NCI-H1105 (cell line): ENCODE results near the gene CEACAM20.
"Not testable (repeated sequence)": the region's sequence is repeated elsewhere in the genome, so short reads cannot be mapped to it uniquely, and the experiment has no call there.

Experiments
- DNase-seq: peaks from one replicate; lab custom pipeline; 2025; lab: John Stamatoyannopoulos, UW

Gene CEACAM20

GRCh38 chr19:44529536-44529935 lies at the start of gene CEACAM20:
CEACAM20 (minus strand) TSS chr19:44529675; CDS start chr19:44529509, 166 bp downstream.
- no peak for DNase-seq

DNA sequence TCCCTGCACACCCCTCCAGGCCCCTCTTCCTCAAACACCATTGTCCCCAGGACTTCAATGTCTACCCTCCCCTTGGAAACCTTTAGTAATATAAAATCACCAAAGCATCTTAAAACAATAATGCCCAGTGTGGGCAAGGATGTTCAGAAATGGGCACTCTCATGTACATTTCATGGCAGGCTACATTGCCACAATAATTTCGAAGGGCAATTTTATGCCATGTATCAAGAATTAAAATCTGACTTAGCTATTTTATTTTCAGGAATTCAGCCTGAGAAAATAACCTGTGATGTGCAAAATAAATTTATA lies 48.0 kb upstream of the CEACAM20 start:
- DNase-seq, result no peak

- peak; percentile 17 for DNase-seq
These were observed 47.5 kb upstream of the CEACAM20 start for GRCh38 chr19:44576843-44577565.

- no peak for DNase-seq
These were observed 45.7 kb upstream of the CEACAM20 start for GRCh38 chr19:44575116-44575700.

- no peak for DNase-seq
These were observed 44.9 kb upstream of the CEACAM20 start for GRCh38 chr19:44574186-44574950.

DNA sequence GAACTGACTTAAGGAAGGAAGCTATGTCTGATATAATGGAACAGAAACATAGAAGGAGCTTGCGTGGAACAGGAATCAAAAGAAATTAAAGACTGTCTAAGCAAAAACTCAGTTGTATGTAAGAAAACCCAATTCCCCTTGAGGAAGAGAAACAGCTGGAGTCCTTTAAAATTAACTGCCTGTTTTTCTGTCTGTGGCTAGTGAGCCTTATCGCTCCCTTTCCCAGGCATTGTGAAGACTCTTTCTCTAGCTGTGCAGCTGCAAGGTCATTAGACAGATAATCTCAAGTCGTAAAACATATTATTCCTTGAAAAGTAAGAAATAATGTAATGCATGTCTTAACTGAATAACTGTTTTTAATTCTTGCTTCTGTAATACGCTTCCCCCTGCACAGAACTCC lies 44.2 kb upstream of the CEACAM20 start:
- DNase-seq, result no peak

DNA sequence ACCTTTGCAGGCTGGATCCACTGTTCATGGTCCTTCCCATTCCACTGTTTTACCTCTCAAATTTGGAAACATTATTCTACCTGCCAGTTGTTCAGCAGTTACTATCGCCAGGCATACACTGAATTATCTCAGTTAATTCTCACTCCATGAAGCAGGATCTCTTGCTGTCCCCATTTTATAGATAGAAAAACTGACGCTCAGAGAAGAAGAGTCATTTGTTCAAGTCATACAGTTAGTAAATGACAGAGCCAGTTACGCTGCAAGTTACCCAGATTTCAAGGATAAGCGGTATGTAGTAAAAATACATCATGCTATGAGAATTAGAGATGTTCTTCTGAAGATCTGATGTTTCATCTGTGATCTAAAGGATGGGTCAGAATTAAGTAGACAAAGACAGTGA lies 43.7 kb upstream of the CEACAM20 start:
- no peak for DNase-seq

- DNase-seq, result no peak
These were observed 43.1 kb upstream of the CEACAM20 start for GRCh38 chr19:44572581-44572900.

DNA sequence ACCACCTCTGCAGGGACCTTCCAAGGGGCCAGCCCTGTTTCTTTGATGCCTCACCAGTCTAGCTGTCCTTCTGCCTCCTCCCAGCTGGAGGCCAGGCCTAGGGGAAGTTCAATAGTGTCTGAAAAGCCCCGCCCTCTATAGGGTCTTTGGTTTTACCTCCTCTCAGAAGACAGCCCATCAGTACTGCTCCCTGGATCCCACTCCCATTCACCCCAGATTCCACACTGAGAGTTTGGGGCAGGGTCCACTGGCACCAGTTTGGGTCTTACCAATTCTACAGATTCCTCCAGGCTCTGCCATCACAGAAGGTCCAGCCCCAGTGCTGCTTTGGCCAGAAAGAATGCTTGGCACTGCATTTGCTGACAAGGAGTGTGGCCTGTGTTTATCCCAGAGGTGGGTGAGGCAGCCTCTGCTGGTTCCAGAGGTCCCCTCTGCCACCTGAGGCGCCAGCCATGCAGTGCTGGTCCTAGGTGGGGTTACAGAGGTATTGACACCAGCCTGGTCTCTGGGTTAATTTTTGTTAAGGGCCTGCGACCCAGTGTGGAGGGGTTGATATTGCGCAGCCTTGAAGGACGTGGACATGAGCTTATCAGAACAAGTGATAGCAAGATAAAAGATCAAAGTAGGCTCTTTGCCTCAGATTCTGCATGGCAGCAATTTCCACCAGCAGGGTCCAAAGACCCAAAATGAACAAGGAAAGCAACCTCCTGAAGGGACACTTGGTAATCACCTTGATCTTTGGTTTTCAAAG lies 42.5 kb upstream of the CEACAM20 start:
- DNase-seq, result no peak

DNA sequence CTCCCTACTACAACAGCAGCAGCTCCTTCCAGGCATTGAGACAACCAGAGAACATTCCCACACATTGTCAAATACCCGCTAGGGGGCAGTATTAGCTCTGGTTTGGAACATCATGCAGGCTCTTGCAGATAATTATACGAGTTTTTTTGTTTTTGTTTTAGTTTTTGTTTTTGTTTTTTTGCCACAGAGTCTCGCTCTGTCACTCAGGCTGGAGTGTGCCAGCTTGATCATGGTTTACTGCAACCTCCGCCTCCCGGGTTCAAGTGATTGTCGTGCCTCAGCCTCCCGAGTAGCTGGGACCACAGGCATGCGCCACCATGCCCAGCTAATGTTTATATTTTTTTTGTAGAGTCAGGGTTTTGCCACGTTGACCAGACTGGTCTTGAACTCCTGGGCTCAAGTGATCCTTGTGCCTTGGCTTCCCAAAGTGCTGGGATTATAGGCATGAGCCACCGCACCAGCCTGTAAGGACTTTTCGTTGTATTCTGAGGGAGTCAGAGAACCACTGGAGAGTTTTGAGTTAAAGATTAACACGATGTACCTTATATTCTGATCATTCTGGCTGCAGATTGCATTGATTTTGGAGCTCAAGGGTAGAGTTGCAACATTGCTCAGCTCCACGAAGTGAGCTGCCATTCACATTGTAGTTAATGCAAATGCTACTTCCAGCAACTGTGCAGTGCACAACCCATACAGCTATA lies 41.7 kb upstream of the CEACAM20 start:
- peak; percentile 11 for DNase-seq

DNA sequence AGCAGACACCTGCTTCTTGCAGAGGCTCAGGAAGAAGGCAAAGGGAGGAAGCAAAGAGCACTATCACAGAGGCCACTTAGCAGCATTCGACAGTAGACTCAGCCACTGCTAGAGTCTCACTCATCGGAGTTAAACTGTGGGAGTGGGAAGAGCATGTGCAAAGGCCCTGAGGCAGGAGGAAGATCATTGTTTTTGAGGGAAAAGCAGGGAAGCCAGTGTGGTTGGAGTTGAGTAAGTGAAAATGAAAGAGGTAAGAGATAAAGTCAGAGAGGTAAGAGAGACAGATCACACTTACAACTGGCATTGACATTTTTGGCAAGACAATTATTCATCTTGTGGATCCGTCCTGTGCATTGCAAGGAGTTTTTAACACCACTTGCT lies 41.1 kb upstream of the CEACAM20 start:
- DNase-seq, result no peak

DNA sequence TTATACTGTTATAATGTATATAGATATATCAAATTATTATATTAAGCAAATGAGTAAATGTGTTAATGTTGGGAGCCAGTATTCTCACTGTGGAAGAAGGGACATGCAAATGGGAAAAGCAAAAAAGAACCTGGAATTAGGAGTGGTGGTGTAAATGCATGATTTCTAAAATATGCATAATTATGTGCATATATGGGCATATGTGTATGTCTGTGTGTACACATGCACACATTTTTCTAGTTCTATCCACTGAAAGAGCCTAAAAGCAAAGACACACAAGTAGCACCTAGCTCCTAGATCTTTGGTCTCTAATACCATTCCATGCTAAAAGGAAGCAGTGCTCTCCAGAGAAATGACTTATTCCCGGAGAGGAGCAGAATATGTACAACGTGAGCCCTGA lies 38.3 kb upstream of the CEACAM20 start:
- DNase-seq, result no peak

- no peak for DNase-seq
These were observed 37.5 kb upstream of the CEACAM20 start for GRCh38 chr19:44566984-44567383.

DNA sequence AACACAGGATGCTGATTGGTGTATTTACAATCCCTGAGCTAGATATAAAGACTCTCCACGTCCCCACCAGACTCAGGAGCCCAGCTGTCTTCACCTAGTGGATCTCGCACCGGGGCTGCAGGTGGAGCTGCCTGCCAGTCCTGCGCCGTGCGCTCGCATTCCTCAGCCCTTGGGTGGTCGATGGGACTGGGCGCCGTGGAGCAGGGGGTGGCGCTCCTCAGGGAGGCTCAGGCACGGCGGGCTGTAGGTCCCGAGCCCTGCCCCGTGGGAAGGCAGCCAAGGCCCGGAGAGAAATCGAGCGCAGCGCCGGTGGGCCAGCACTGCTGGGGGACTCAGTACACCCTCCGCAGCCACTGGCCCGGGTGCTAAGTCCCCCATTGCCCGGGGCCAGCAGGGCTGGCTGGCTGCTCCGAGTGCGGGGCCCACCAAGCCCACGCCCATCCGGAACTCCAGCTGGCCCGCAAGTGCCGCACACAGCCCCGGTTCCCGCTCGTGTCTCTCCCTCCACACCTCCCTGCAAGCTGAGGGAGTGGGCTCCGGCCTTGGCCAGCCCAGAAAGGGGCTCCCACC lies 33.7 kb upstream of the CEACAM20 start:
- DNase-seq, result not testable (repeated sequence)

DNA sequence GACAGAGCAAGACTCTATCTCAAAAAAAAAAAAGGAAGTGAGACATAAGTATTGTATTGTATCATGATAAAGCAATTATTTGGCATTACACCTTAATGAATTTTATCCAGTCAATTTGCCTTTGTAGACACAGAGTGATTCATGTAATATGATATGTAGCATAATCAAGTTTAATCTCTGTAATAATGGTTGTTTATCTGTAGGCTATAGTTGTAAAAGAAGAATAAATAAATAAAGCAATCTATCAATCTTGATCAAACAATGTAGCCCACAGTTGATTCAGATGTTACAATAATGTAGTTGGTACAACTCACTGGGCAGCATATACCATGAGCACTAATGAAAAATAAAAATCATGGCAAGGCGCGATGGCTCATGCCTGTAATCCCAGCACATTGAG lies 28.5 kb upstream of the CEACAM20 start:
- no peak for DNase-seq

GRCh38 chr19:44554641-44555246 lies 25.3 kb upstream of the CEACAM20 start:
- no peak for DNase-seq

DNA sequence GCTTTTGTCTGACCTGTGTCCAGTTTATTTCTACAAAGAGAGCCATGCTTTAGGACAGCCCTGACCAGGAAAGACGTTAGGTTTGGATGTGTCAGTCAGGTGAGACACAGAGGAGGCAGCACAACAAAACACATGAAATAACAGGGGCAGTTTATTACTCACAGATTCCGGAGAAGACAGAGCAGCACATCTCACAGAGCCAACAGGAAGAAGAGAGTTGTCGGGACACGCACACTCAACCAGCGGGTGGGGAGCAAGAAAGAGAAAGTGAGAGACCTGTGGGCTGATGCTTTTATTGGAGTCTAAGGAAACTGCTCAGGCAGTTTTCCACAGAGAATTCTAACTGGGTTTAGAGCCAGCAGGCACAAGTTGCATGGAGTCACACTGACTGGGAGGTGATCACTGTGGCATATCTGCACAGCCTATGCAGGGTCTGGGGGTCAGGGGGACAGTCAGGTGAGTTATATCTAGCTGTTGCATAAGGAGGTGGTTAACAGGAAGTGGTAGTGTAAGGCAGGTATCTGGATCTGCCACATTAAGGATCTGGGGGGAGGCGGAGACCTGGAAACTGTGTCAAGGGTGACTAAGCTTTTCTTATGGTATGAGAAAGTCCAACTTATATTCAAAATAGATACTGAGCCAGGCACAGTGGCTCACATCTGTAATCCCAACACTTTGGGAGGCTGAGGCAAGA lies 24.1 kb upstream of the CEACAM20 start:
- DNase-seq, result no peak

DNA sequence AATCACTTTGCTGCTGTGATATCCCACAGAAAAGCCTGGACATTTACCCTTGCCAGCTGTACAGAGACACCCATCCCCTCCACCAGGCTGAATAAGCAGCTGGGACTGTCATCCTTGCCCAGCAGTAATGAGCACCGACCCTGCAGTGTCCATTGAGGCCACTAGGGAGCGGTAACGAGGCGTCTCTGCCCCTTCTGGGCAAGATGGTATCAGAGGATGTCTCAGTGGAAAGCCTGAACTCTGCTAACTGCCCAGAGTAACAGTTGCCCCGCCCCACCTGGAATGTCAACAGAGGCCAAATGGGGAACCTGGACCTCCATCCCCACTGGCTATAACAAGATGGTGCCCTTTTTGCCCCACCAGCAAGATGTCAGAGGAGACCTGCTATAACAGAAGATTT lies 22.8 kb upstream of the CEACAM20 start:
- no peak for DNase-seq

DNA sequence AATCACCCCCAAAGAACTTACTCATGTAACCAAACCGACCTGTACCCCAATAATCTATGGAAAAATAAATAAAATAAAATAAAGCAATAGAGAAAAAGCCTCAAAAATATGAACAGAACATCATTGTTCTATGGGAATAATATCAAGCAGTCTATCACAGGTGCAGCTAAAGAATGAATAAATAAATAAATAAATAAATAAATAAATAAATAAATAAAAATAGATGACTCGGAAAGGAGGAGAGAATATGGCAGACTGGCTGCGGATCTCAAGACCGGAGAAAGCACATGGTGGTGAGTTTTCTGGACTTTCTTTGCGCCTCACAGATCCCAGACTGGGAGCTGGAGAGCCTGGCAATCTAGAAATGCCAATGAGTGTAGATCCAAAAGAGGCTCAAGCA lies 22.4 kb upstream of the CEACAM20 start:
- no peak for DNase-seq

GRCh38 chr19:44550976-44551375 lies 21.5 kb upstream of the CEACAM20 start:
- DNase-seq, result not testable (repeated sequence)

DNA sequence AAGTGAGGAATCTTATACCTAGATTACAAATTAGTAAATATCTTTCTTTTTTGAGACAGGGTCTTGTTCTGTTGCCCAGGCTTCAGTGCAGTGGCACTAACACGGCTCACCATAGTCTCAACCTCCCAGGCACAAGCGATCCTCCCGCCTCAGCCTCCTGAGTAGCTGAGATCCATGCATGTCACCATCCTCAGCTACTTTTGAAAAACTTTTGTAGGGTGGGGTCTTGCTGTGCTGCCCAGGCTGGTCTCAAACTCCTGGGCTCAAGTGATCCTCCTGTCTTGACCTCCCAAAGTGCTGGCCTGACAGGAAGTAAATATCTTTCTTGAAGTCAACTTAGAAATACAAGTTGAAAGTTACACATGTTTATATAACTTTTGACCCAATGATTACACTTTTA lies 20.0 kb upstream of the CEACAM20 start:
- no peak for DNase-seq
